GM10266 (cell line): ENCODE data around the gene HBG2.

ENCODE experiments used
- DNase-seq: peaks from one replicate; pipeline ENCODE4 v3.0.0; 2012; ENCODE audit errors: extremely low spot score
- TF ChIP-seq, protein P1 (sequence below): IDR thresholded peaks from 2 replicates; pipeline ENCODE4 v1.5.1; 2012; ENCODE audit warnings: mild to moderate bottlenecking, low read depth; ENCODE audit not compliant: control insufficient read depth, insufficient read depth; ENCODE audit errors: missing control alignments

The HBG2 gene

DNA sequence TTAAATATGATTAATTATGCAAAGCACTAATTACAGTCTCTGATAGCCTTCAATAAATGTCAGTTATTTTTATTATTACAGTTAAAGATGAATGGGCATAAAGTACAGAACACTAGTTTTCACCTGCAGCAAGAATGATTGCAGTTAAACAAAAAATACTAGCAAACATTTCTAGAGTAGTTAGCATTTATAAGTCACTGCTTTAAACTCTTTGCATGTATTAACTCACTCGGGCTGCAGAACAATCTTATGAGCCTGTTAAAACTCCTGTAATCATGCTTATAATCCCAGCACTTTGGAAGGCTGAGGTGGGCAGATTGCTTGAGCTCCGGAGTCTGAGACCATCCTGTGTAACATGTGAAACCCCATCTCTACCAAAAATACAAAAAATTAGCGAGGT, 32.3 kb upstream of the HBG2 start:
- no peak for DNase-seq
- TF ChIP-seq, protein P1, sequence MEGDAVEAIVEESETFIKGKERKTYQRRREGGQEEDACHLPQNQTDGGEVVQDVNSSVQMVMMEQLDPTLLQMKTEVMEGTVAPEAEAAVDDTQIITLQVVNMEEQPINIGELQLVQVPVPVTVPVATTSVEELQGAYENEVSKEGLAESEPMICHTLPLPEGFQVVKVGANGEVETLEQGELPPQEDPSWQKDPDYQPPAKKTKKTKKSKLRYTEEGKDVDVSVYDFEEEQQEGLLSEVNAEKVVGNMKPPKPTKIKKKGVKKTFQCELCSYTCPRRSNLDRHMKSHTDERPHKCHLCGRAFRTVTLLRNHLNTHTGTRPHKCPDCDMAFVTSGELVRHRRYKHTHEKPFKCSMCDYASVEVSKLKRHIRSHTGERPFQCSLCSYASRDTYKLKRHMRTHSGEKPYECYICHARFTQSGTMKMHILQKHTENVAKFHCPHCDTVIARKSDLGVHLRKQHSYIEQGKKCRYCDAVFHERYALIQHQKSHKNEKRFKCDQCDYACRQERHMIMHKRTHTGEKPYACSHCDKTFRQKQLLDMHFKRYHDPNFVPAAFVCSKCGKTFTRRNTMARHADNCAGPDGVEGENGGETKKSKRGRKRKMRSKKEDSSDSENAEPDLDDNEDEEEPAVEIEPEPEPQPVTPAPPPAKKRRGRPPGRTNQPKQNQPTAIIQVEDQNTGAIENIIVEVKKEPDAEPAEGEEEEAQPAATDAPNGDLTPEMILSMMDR = no peak

- DNase-seq = no peak
- TF ChIP-seq, protein P1 = no peak
Measured at GRCh38 chr11:5286351-5286750, 31.8 kb upstream of the HBG2 start.

DNA sequence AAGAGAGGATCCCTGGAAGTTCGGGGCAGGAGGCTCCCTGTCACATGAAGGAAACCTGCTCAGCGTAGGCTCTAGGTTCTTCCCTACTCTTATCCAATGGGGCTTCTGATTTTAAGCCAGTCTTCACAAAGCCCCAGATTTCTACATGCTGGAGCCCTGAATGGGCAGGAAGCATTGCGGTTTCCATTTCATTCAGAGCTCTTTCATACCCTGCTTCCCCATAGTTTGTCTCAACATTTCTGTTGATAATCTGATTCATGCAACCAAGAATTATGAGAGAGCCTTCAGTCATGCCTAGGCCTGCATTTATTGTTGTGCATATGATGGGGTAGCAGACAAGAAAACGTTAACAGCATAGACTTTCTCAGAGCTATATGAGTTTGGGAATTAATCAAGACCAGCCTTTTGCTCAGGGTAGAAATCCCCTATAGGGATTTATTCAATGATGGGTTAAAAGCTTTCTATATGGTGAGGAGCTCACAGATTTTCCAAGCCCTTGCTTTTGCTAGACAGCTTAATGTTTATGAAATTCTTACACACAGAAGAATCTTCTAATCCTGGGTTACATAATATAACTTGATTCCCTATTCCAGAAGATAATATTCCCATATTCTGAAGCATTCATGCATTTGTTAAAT, 31.2 kb upstream of the HBG2 start:
- TF ChIP-seq, protein P1 = no peak
- no peak for DNase-seq

DNA sequence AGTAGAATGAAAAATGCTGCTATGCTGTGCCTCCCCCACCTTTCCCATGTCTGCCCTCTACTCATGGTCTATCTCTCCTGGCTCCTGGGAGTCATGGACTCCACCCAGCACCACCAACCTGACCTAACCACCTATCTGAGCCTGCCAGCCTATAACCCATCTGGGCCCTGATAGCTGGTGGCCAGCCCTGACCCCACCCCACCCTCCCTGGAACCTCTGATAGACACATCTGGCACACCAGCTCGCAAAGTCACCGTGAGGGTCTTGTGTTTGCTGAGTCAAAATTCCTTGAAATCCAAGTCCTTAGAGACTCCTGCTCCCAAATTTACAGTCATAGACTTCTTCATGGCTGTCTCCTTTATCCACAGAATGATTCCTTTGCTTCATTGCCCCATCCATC, 30.1 kb upstream of the HBG2 start:
- no peak for DNase-seq
- TF ChIP-seq, protein P1 = no peak

DNA sequence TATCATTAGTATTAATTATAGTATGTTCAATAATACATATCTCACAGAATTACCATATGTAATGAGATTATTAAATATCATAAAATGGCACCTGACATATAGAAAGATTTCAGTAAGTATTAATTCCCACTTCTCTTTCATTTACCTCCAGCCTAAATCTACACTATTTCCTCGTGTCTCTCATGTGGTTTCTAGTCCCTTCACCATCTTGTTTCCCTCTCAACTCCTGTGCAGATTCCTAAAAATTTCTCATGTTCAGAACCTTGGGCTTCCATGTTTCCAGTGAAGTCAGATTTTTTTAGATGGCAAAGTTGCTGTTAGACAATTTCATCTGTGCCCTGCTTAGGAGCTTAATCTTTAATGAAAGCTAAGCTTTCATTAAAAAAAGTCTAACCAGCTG, 29.3 kb upstream of the HBG2 start:
- DNase-seq = no peak
- TF ChIP-seq, protein P1 = no peak

GRCh38 chr11:5283086-5283485, 28.5 kb upstream of the HBG2 start:
- no peak for DNase-seq
- TF ChIP-seq, protein P1 = no peak

GRCh38 chr11:5282628-5283027, 28.0 kb upstream of the HBG2 start:
- TF ChIP-seq, protein P1 = no peak
- DNase-seq = no peak
